Activated CD4-positive, CD25-positive, alpha-beta regulatory T cell treated with anti-CD3 and anti-CD28 coated beads, Interleukin-2, amount 50 U/mL, for 24 hours (primary cell): Measurements from ENCODE around the gene GRK6.

Experiments used
- ATAC-seq, 2 donors: fragments of 150-1000 bp; cut with Tn5 transposase; one replicate each; pipeline ENCODE4 v1.10.0; 2021; ENCODE audit warnings: mild to moderate bottlenecking in 1 of 2, moderate library complexity in 1 of 2

The GRK6 gene

DNA sequence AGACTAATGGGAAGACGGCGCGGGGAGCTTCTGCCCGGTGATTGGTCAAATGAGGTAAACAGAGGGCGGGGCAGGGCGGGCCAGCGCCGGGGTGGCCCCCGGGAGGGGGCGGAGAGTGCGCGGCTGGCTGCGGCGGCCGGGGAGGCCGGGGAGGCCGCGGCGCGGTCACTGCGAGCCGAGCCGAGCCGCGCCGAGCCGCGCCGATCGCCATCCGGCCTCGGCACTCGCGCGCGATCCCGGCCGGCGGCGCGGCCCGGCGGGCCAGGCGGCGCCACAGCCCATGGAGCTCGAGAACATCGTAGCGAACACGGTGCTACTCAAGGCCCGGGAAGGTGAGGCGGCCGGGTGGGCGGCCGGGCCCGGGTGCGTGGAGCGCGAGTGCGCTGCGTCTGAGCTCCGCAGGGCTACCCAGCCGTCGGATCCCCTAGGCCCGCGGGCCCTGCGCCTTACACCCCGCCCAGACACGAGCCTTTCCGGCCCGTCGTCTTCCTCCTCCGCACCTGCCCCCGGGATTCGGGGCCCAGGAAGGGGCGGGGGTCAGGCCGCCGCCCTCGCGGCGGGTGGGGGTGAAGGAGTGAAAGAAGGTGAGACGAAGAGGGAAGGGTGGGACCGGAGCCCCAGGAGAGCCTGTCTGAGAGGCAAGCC is at the start of gene GRK6:
TSS of gene GRK6 (plus strand) at position 111 of the 645 bp plus-strand sequence. CDS start at position 281, 170 bp downstream.
- ATAC-seq = peak; percentile 6 to 61

DNA sequence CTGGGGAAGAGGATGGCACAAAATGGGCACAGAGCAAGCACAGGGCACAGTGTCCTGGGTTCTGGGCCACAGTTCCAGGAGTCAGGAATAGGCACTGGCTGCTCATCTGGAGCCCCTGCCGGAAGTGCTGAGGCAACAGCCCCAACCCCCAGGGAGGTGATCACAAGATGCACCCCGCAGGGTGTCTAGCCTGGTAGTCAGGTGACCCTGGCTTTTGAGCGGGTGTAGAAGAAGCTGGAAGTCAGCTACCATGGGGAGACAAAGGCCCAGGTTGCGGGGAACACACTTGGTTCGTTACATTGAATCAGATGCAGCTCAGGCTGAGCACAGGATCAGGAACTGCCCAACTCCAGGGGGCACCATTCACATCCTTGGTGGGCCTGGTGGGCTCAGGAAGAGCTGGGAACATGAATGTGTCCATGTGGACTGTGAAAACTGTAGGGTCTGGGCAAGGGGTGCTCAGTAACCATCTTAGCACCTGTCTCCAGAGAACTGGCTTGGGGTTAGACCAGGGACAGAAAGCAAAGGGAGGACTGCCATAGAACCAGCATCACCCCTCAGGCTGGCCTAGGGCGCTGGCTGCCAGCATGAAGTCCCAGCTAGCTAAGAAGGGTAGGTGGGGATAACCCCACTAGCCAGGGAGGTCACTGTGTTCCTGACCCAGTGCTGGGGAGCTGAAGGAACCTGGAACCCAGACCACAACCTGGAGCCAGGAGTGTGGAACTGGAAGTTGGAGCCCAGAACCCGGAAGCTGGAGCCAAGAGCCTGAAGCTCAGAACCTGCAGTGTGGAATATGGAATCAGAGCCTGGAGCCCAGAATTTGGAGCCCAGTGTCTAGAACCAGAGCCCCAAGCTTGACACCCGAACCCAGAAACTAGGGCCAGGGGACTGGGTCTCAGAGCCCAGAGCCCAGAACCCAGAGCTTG is 48.4 kb upstream of the GRK6 start:
- ATAC-seq = no peak

DNA sequence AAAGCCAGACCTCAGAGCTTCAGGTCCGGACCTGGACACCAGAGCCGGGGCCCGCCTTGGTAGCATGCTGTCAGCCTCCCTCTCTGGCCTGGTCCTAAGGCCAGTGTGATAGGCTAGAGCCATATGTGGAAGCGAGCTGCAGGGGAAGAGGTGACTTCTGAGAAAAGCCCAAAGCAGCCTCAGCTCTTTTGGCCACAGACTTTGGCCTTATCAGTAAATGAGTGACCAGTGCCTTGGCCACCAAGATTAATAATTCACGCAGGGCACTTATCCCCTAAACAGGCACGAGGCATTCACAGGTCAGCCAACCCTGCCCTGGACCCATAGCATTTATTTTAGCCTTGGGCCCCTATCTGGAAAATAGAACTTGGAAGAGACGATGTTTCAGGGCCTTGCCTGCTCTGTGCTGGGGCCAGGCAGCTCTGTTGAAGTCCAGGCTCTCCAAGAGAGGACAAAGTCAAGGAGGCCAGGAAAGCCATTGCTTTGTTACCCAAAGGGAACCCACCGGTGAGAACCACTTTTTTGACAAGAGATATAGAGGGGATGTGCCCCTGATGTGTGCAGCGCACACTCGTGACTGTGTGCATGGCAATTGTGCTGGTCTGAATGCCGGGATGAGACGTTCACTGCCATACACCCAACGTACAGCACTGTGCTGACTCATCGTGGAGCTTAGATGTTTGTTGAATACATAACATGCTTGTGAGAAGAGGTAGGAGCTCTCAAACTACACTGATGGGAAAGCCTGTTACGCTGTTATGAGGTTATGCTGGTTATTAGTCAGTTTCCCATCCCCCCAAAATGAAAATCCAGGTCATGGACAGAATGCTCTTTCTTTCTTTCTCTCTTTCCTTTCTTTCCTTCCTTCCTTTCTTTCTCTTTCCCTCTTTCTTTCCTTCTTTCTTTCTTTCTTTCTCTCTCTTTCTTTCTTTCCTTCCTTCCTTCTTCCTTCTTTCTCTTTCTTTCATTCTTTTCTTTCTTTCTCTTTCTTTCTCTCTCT is 47.3 kb upstream of the GRK6 start:
- ATAC-seq = peak; percentile 68 to 82

- no peak for ATAC-seq
Measured at GRCh38 chr5:177380805-177381126, 45.7 kb upstream of the GRK6 start.

- ATAC-seq = no peak
Measured at GRCh38 chr5:177382423-177383029, 44.0 kb upstream of the GRK6 start.

GRCh38 chr5:177383181-177383580 is 43.3 kb upstream of the GRK6 start:
- ATAC-seq = no peak

DNA sequence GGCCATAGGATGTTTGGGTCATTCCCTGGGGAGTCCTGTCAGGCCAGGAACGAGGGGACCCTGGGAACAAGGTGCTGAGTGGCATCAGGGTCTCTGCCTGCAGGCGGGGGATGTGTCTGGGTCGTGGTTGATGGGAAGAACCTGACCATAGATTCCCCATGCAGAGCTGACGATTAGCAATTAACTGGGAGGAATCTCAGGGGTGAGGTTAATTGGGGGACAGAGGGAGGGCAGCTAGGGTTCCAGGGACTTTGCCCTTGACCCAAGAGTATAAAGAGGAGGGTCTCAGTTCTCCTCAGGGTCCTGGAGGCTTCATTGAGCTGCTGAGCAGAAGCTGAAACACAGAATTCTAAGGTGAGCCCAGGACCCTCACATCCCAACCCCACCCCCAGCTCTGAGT is 42.3 kb upstream of the GRK6 start, which contains the start of gene SLC34A1:
TSS of gene SLC34A1 (plus strand) at position 301 of the 400 bp plus-strand sequence. CDS start 1,308 bp downstream, outside the sequence.
- no peak for ATAC-seq

GRCh38 chr5:177385720-177386119 is 40.8 kb upstream of the GRK6 start:
- no peak for ATAC-seq

DNA sequence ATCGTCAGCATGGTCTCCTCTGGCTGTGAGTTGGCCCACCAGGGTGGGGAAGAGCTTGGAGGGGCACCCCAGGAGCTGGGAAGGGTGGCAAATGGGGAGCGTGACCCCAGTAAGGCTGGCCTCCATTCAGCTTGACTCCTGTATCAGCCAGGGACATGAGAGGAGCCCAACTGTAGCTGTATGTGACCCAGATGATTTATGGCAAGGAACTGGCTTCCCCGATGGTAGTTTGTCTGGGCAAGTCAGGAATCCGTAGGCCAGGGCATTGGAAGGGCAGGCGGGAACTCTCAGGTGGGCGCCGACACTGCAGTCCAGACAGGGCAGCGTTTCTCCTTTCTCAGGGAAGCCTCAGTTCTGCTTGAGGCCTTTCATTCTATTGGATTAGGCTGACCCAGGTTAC is 39.9 kb upstream of the GRK6 start:
- ATAC-seq = no peak

DNA sequence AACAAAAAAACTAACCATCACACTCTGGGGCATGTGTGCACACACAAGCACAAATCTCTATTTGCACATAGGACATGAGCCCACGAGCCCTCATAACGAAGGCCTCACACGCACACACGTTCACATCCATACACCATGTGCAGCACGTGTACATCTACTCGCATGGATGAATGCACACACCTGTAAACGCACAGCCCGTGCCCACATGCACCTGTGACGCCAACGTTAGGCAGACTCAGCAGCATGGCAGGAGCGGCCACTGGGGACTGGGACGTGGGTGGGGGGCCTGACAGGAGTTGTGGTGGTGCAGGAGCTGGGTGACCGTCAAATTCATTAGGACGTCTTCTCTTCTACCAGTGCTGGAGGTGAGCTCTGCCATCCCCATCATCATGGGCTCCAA is 39.1 kb upstream of the GRK6 start:
- ATAC-seq = no peak

- no peak for ATAC-seq
Measured at GRCh38 chr5:177388521-177389052, 37.9 kb upstream of the GRK6 start.

DNA sequence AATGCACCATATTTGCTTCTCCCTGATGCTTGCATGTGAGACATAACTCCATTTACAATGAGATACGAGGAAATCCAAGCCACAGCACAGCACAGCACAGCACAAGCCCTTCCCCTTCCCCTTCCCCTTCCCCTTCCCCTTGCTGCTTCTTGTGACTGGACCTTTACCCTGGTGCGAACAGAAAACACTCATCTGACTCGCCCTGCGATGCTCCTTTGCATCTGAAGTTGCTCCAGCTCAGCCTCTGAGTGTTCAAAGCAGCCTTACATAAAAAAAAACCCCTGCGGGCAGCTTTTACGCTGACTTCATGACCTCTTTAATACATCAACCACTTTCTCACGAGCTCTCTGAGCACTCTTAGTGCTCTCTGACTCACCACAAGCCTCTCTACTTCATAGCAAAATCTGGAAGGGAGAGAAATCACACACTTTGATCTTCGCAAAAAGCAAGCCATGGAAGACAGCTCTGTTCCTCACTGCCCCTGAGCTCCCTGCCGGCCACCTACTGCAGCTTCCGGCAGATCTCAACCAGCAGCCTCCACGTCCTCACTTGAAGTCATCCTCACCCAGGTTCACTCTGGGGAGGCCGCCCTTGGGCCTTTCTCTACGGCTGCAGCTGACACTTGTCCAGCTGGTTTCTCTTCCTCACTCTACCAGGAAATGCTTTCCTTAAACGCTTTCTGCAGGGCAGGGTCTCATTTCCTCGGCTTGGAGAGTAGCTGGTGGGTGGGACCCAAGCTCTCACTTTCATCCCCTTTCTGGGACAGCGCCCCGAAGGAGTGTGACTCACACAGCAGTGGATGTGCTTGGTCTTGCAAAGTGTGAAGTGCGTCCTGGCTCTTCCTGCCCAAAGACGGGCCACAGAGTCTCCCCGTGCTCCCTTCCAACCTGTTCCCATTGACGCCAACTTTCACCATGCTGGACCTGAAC is 37.0 kb upstream of the GRK6 start:
- peak; percentile 90 for ATAC-seq

GRCh38 chr5:177390363-177391300 is 35.8 kb upstream of the GRK6 start:
- ATAC-seq = peak; percentile 56 to 61

GRCh38 chr5:177392765-177393164 is 33.7 kb upstream of the GRK6 start:
- no peak for ATAC-seq

- no peak for ATAC-seq
Measured at GRCh38 chr5:177393206-177393765, 33.2 kb upstream of the GRK6 start.

- ATAC-seq = no peak
Measured at GRCh38 chr5:177393990-177394389, 32.5 kb upstream of the GRK6 start.

DNA sequence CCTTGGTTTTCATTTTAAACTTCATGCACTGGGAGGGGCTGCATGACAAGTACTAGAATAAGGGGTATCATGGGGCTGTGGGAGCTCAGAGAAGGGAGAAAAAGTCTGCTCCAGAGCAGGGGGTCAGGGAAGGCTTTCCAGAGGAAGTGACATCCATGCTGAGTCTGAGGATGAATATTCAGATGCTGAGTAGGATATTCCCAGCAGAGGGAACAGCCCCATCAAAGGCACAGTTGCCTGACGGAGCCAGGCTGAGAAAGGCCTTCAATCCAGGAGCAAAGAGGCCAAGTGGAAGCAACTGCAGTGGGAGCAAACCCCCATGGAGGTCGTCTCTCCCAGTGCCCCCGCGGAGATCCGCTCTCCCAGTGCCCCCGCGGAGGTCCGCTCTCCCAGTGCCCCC is 30.4 kb upstream of the GRK6 start:
- no peak for ATAC-seq

DNA sequence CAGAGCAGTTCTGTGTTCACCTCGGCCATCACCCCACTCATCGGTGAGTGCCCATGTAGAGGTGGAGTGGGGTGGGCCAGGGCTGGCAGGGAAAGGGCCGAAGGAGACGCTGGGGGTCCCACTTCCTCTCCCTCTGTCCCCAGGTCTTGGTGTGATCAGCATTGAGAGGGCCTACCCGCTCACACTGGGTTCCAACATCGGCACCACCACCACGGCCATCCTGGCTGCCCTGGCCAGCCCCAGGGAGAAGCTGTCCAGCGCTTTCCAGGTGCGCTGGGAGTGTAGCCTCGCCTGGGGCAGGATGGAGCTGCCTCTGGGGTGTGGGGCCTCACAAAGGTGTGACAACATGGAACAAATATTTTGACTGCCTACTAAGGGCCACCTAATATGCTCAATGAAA is 29.7 kb upstream of the GRK6 start:
- no peak for ATAC-seq

DNA sequence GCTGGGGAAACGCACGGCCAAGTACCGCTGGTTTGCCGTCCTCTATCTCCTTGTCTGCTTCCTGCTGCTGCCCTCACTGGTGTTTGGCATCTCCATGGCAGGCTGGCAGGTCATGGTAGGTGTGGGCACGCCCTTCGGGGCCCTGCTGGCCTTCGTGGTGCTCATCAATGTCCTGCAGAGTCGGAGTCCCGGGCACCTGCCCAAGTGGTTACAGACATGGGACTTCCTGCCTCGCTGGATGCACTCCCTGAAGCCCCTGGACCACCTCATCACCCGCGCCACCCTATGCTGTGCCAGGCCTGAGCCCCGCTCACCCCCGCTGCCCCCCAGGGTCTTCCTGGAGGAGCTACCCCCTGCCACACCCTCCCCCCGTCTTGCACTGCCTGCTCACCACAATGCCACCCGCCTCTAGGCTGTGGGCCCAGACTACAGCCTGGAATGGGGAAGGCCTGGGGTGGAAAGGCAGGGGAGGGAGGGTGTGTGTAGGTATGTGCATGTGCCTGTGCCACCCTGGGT is 28.5 kb upstream of the GRK6 start:
- no peak for ATAC-seq
